ENCODE measurements around the gene SORCS3.

The SORCS3 gene

DNA sequence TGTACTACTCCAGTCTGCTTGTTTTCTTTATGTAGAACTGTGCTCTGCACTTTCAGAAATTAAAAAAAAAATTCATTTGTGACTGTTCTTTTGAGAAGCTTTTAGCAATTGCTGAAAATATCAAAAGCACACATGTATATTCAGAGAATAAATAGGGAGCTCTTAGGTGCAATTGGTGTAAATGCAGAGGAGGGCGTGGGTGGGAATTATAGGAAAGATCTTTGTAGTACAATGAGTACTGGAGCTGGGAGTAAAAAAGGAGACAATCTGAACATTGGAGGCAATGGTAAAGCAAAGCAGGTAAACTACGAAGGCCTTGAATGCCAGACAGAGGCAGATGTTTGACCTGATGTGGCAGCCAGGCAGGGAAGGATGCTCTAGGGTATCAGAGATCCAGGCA is 267.5 kb downstream of the SORCS3 start:
- H3K36me3 ChIP-seq (ENCODE audit: insufficient read depth, low read length): no peaks in the 10 kb centered on the region
- no peaks in the 10 kb centered on the region for H3K9me3 ChIP-seq (ENCODE audit: insufficient read depth, low read depth, low read length)
- no peaks in the 10 kb centered on the region for H3F3A ChIP-seq (ENCODE audit: low read depth)
- no peak overlapping the region for H2AFZ ChIP-seq (ENCODE audit: low read length)
- H3K9ac ChIP-seq (ENCODE audit: low read depth, low read length, poor library complexity, severe bottlenecking): no peak overlapping the region
- no peaks in the 10 kb centered on the region for H4K20me1 ChIP-seq (ENCODE audit: insufficient read depth, low read length, poor library complexity, severe bottlenecking)
- H3K9me2 ChIP-seq (replicated peaks; ENCODE audit: low read depth, low read length): no peaks in the 10 kb centered on the region
- no peaks in the 10 kb centered on the region for H3K79me2 ChIP-seq (ENCODE audit: insufficient read depth, low read length)
- TF ChIP-seq CTCF (conservative IDR thresholded peaks at IDR 0.05; ENCODE audit: low read length) (no peak), EZH2phosphoT487 (IDR thresholded peaks at IDR 0.05; ENCODE audit: borderline replicate concordance) (no peak)
- H3K4me1 ChIP-seq (ENCODE audit: insufficient read depth, low read length, poor library complexity, severe bottlenecking): no peaks in the 10 kb centered on the region
- H3K27me3 ChIP-seq (ENCODE audit: insufficient read depth, low read length, poor library complexity, severe bottlenecking): no peaks in the 10 kb centered on the region
- H3K4me3 ChIP-seq (ENCODE audit: low read length, poor library complexity, severe bottlenecking): no peak overlapping the region
- H3K4me2 ChIP-seq (ENCODE audit: low read depth, low read length, poor library complexity, severe bottlenecking): no peak overlapping the region

DNA sequence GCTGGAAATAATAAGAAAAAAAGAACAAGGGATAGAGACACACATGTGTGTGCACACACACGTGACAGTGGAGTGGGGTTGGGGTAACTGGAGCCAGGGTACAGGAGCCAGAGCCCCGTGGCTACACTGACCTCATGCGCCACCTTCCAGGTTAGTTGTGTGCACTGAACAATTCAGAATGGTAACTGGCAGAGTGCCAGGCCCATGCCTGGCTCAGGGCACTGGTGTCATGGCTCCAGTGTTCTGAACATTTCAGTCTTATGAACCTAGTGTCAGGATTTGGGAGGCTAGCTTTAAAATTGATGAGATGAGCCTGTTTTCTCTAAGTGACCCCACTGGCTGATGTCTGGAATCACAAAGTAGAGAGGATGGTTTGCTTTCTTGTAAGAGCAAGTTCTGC is 269.6 kb downstream of the SORCS3 start:
- H4K20me1 ChIP-seq (ENCODE audit: insufficient read depth, low read length, poor library complexity, severe bottlenecking): no peaks in the 10 kb centered on the region
- no peak overlapping the region for H3K4me2 ChIP-seq (ENCODE audit: low read depth, low read length, poor library complexity, severe bottlenecking)
- no peaks in the 10 kb centered on the region for H3K36me3 ChIP-seq (ENCODE audit: insufficient read depth, low read length)
- H3K79me2 ChIP-seq (ENCODE audit: insufficient read depth, low read length): no peaks in the 10 kb centered on the region
- no peaks in the 10 kb centered on the region for H3K9me2 ChIP-seq (replicated peaks; ENCODE audit: low read depth, low read length)
- no peaks in the 10 kb centered on the region for H3F3A ChIP-seq (ENCODE audit: low read depth)
- no peak overlapping the region for H3K4me3 ChIP-seq (ENCODE audit: low read length, poor library complexity, severe bottlenecking)
- H3K9ac ChIP-seq (ENCODE audit: low read depth, low read length, poor library complexity, severe bottlenecking): no peak overlapping the region
- H3K4me1 ChIP-seq (ENCODE audit: insufficient read depth, low read length, poor library complexity, severe bottlenecking): no peaks in the 10 kb centered on the region
- H3K9me3 ChIP-seq (ENCODE audit: insufficient read depth, low read depth, low read length): no peaks in the 10 kb centered on the region
- no peak for TF ChIP-seq EZH2phosphoT487 (IDR thresholded peaks at IDR 0.05; ENCODE audit: borderline replicate concordance)
- no peaks in the 10 kb centered on the region for H3K27me3 ChIP-seq (ENCODE audit: insufficient read depth, low read length, poor library complexity, severe bottlenecking)
- no peak overlapping the region for H2AFZ ChIP-seq (ENCODE audit: low read length)

DNA sequence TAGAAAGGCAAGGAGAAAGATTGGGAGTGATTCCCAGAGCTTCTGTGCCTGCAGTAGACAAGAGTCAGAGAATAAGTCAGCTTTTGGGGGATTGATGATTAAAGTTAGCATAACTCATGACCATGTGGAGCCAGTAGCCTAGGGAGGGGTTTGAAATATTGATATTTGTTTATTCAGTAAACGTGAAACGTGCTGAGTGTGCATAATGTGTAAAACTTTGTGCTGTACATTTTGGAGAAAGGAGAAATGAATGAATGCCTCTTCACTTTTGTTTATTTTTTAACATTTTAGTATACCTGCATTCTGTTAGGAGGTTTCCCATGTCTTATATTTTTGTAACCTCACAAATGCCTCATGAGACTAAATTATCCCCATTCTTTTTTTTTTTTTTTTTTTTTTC is 272.3 kb downstream of the SORCS3 start:
- H3K4me3 ChIP-seq (ENCODE audit: low read length, poor library complexity, severe bottlenecking): no peak overlapping the region
- no peaks in the 10 kb centered on the region for H3K9me2 ChIP-seq (replicated peaks; ENCODE audit: low read depth, low read length)
- H2AFZ ChIP-seq (ENCODE audit: low read length): no peak overlapping the region
- no peaks in the 10 kb centered on the region for H3K36me3 ChIP-seq (ENCODE audit: insufficient read depth, low read length)
- no peaks in the 10 kb centered on the region for H3K4me1 ChIP-seq (ENCODE audit: insufficient read depth, low read length, poor library complexity, severe bottlenecking)
- H3K9ac ChIP-seq (ENCODE audit: low read depth, low read length, poor library complexity, severe bottlenecking): no peak overlapping the region
- H3K79me2 ChIP-seq (ENCODE audit: insufficient read depth, low read length): no peaks in the 10 kb centered on the region
- H3K27me3 ChIP-seq (ENCODE audit: insufficient read depth, low read length, poor library complexity, severe bottlenecking): no peaks in the 10 kb centered on the region
- no peaks in the 10 kb centered on the region for H4K20me1 ChIP-seq (ENCODE audit: insufficient read depth, low read length, poor library complexity, severe bottlenecking)
- no peaks in the 10 kb centered on the region for H3K9me3 ChIP-seq (ENCODE audit: insufficient read depth, low read depth, low read length)
- no peaks in the 10 kb centered on the region for H3F3A ChIP-seq (ENCODE audit: low read depth)
- no peak overlapping the region for H3K4me2 ChIP-seq (ENCODE audit: low read depth, low read length, poor library complexity, severe bottlenecking)
- TF ChIP-seq CTCF (conservative IDR thresholded peaks at IDR 0.05; ENCODE audit: low read length) (no peak), EZH2phosphoT487 (IDR thresholded peaks at IDR 0.05; ENCODE audit: borderline replicate concordance) (no peak)

DNA sequence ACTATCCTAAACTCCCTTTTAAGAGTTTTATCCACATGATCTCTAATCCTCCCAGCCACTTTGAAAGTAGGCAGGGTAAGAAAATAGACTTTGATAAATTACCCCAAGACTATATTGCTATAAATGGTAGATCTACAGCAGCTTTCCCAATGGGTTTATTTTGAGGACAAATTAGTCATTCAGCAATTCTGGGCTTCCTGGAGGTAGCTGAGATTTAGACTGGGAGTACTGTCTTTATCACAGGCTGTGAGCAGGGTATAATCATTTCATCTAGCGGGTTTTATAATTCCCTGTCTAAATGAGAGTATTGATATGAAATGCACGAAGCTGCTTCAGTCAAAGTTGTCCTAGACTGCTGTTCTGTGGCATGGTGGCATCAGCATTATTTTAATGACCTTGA is 279.4 kb downstream of the SORCS3 start:
- TF ChIP-seq CTCF (conservative IDR thresholded peaks at IDR 0.05; ENCODE audit: low read length) (no peak), EZH2phosphoT487 (IDR thresholded peaks at IDR 0.05; ENCODE audit: borderline replicate concordance) (no peak)

More for the DNA sequence above, 279.4 kb downstream of the SORCS3 start:
- Histone ChIP-seq H2AFZ (ENCODE audit: low read length) (no peak overlapping the region), H3K9me3 (ENCODE audit: insufficient read depth, low read depth, low read length) (no peaks in the 10 kb centered on the region), H3K4me1 (ENCODE audit: insufficient read depth, low read length, poor library complexity, severe bottlenecking) (no peaks in the 10 kb centered on the region), H3K36me3 (ENCODE audit: insufficient read depth, low read length) (no peaks in the 10 kb centered on the region), H3K4me2 (ENCODE audit: low read depth, low read length, poor library complexity, severe bottlenecking) (no peak overlapping the region), H3K4me3 (ENCODE audit: low read length, poor library complexity, severe bottlenecking) (no peak overlapping the region), H3K9me2 (replicated peaks; ENCODE audit: low read depth, low read length) (no peaks in the 10 kb centered on the region), H4K20me1 (ENCODE audit: insufficient read depth, low read length, poor library complexity, severe bottlenecking) (no peaks in the 10 kb centered on the region), H3K79me2 (ENCODE audit: insufficient read depth, low read length) (no peaks in the 10 kb centered on the region), H3F3A (ENCODE audit: low read depth) (no peaks in the 10 kb centered on the region), H3K27me3 (ENCODE audit: insufficient read depth, low read length, poor library complexity, severe bottlenecking) (no peaks in the 10 kb centered on the region), H3K9ac (ENCODE audit: low read depth, low read length, poor library complexity, severe bottlenecking) (no peak overlapping the region)

Data from Loucy (cell line).